ENCODE data around the gene DHX57.
"Not testable (repeated sequence)": the region's sequence is repeated elsewhere in the genome, so short reads cannot be mapped to it uniquely, and the experiment has no call there.

The DHX57 gene

GRCh38 chr2:38806015-38806732, 69.6 kb downstream of the DHX57 start:
- Histone ChIP-seq H3K9ac (no peak overlapping the region), H3K9me3 (no peaks in the 10 kb centered on the region), H3K27ac (no peak overlapping the region), H3K36me3 (peaks cover 11% of the 10 kb centered on the region), H4K20me1 (no peaks in the 10 kb centered on the region), H3K27me3 (no peaks in the 10 kb centered on the region), H3K4me1 (peaks cover 16% of the 10 kb centered on the region), H3K4me3 (no peak overlapping the region), H3K4me2 (peak overlapping the region; percentile 43)
- no peak for TF ChIP-seq Cebpa-rat (IDR thresholded peaks at IDR 0.05)

GRCh38 chr2:38797953-38798352, 77.8 kb downstream of the DHX57 start:
- no peaks in the 10 kb centered on the region for H3K4me1 ChIP-seq
- H3K9ac ChIP-seq, result no peak overlapping the region
- H3K27me3 ChIP-seq, result no peaks in the 10 kb centered on the region
- no peaks in the 10 kb centered on the region for H4K20me1 ChIP-seq
- TF ChIP-seq Cebpa-rat (IDR thresholded peaks at IDR 0.05), result no peak
- no peak overlapping the region for H3K27ac ChIP-seq
- H3K4me3 ChIP-seq, result no peak overlapping the region
- H3K9me3 ChIP-seq, result no peaks in the 10 kb centered on the region
- H3K36me3 ChIP-seq, result peaks cover 11% of the 10 kb centered on the region
- no peak overlapping the region for H3K4me2 ChIP-seq

- no peak overlapping the region for H3K4me3 ChIP-seq
- TF ChIP-seq Cebpa-rat (IDR thresholded peaks at IDR 0.05), result no peak
- H3K27me3 ChIP-seq, result no peaks in the 10 kb centered on the region
- no peaks in the 10 kb centered on the region for H4K20me1 ChIP-seq
- H3K4me2 ChIP-seq, result no peak overlapping the region
- H3K9me3 ChIP-seq, result no peaks in the 10 kb centered on the region
- no peak overlapping the region for H3K27ac ChIP-seq
- H3K4me1 ChIP-seq, result no peaks in the 10 kb centered on the region
- peaks cover 11% of the 10 kb centered on the region for H3K36me3 ChIP-seq
- H3K9ac ChIP-seq, result no peak overlapping the region
Observed at GRCh38 chr2:38797250-38797676, 78.5 kb downstream of the DHX57 start.

- H4K20me1 ChIP-seq, H3K9ac ChIP-seq, H3K27ac ChIP-seq: not testable (repeated sequence)
Observed at GRCh38 chr2:38795016-38795415, 80.7 kb downstream of the DHX57 start.

GRCh38 chr2:38794235-38794946, 81.3 kb downstream of the DHX57 start:
- Histone ChIP-seq H3K4me2 (no peak overlapping the region), H3K4me1 (no peaks in the 10 kb centered on the region), H3K9me3 (no peaks in the 10 kb centered on the region), H3K27ac (no peak overlapping the region), H3K4me3 (no peak overlapping the region), H3K27me3 (no peaks in the 10 kb centered on the region), H4K20me1 (no peaks in the 10 kb centered on the region), H3K36me3 (peaks cover 11% of the 10 kb centered on the region), H3K9ac (no peak overlapping the region)
- no peak for TF ChIP-seq Cebpa-rat (IDR thresholded peaks at IDR 0.05)

More at GRCh38 chr2:38795016-38795415, 80.7 kb downstream of the DHX57 start:
- H3K36me3 ChIP-seq, result peaks cover 11% of the 10 kb centered on the region
- H3K4me2 ChIP-seq, H3K4me1 ChIP-seq, H3K4me3 ChIP-seq, H3K9me3 ChIP-seq, H3K27me3 ChIP-seq: not testable (repeated sequence)

- Histone ChIP-seq H3K9ac (no peak overlapping the region), H3K4me3 (no peak overlapping the region), H3K27me3 (no peaks in the 10 kb centered on the region), H3K4me1 (no peaks in the 10 kb centered on the region), H4K20me1 (no peaks in the 10 kb centered on the region), H3K9me3 (no peaks in the 10 kb centered on the region), H3K4me2 (no peak overlapping the region), H3K27ac (no peak overlapping the region), H3K36me3 (peaks cover 11% of the 10 kb centered on the region)
- TF ChIP-seq Cebpa-rat (IDR thresholded peaks at IDR 0.05), result no peak
Observed at GRCh38 chr2:38793511-38793910, 82.2 kb downstream of the DHX57 start.

- no peaks in the 10 kb centered on the region for H4K20me1 ChIP-seq
- no peak overlapping the region for H3K9ac ChIP-seq
- no peak overlapping the region for H3K27ac ChIP-seq
Observed at GRCh38 chr2:38792751-38793150, 83.0 kb downstream of the DHX57 start.

GRCh38 chr2:38792321-38792720, 83.4 kb downstream of the DHX57 start:
- not testable (repeated sequence) for H3K36me3 ChIP-seq, H3K27ac ChIP-seq, H3K9ac ChIP-seq, H4K20me1 ChIP-seq, H3K4me1 ChIP-seq, H3K4me2 ChIP-seq, H3K9me3 ChIP-seq, H3K27me3 ChIP-seq, H3K4me3 ChIP-seq

More at GRCh38 chr2:38792751-38793150, 83.0 kb downstream of the DHX57 start:
- H3K4me3 ChIP-seq, result no peak overlapping the region
- no peaks in the 10 kb centered on the region for H3K27me3 ChIP-seq
- no peak overlapping the region for H3K4me2 ChIP-seq
- H3K4me1 ChIP-seq, result no peaks in the 10 kb centered on the region
- no peaks in the 10 kb centered on the region for H3K9me3 ChIP-seq
- H3K36me3 ChIP-seq, result peaks cover 5% of the 10 kb centered on the region; the same call in 1 of the 2 replicates
- TF ChIP-seq Cebpa-rat (IDR thresholded peaks at IDR 0.05), result no peak

- no peak for TF ChIP-seq Cebpa-rat (IDR thresholded peaks at IDR 0.05)
- no peaks in the 10 kb centered on the region for H3K4me1 ChIP-seq
- H3K36me3 ChIP-seq, result no peaks in the 10 kb centered on the region
- H3K9me3 ChIP-seq, result no peaks in the 10 kb centered on the region
- no peaks in the 10 kb centered on the region for H4K20me1 ChIP-seq
- no peak overlapping the region for H3K4me2 ChIP-seq
- no peak overlapping the region for H3K9ac ChIP-seq
- no peak overlapping the region for H3K4me3 ChIP-seq
- H3K27ac ChIP-seq, result no peak overlapping the region
- no peaks in the 10 kb centered on the region for H3K27me3 ChIP-seq
Observed at GRCh38 chr2:38791744-38792143, 84.0 kb downstream of the DHX57 start.

GRCh38 chr2:38789691-38790090, 86.0 kb downstream of the DHX57 start:
- Histone ChIP-seq H3K27ac (no peak overlapping the region), H3K4me3 (no peak overlapping the region), H3K9me3 (no peaks in the 10 kb centered on the region), H3K36me3 (no peaks in the 10 kb centered on the region), H4K20me1 (no peaks in the 10 kb centered on the region), H3K27me3 (no peaks in the 10 kb centered on the region), H3K4me2 (no peak overlapping the region), H3K4me1 (no peaks in the 10 kb centered on the region), H3K9ac (no peak overlapping the region)
- TF ChIP-seq Cebpa-rat (IDR thresholded peaks at IDR 0.05), result no peak
